Measurements from ENCODE around the gene ZNF420.
"Not testable (repeated sequence)": the region's sequence is repeated elsewhere in the genome, so short reads cannot be mapped to it uniquely, and the experiment has no call there.

Gene ZNF420

DNA sequence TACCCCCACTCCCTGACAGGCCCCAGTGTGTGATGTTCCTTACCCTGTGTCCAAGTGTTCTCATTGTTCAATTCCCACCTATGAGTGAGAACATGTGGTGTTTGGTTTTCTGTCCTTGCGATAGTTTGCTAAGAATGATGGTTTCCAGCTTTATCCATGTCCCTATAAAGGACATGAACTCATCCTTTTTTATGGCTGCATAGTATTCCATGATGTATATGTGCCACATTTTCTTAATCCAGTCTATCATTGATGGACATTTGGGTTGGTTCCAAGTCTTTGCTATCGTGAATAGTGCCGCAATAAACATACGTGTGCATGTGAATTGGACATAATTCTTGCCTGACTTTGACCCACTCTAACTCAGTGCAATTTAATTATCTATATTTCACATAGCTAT is 1.7 kb upstream of the ZNF420 start:
- not testable (repeated sequence) for H2BK120ac ChIP-seq (ENCODE audit: insufficient read depth, low read length, poor library complexity); H3K14ac ChIP-seq (ENCODE audit: low read length); H3K4me2 ChIP-seq (ENCODE audit: low read length); H4K12ac ChIP-seq (ENCODE audit: low read depth, low read length); H3K4me1 ChIP-seq (ENCODE audit: control insufficient read depth in 1 of 2, insufficient read depth in 2 of 2, low read length in 2 of 2); H4K91ac ChIP-seq (ENCODE audit: low read depth, low read length); H3K9ac ChIP-seq (ENCODE audit: low read length); H3K27me3 ChIP-seq (ENCODE audit: insufficient read depth, low read length); H4K8ac ChIP-seq (ENCODE audit: low read depth, low read length); H3K18ac ChIP-seq (ENCODE audit: low read length); H2BK5ac ChIP-seq (ENCODE audit: low read depth, low read length, poor library complexity); H3K79me2 ChIP-seq (ENCODE audit: control insufficient read depth, insufficient read depth, low read length, poor library complexity); H2AK5ac ChIP-seq (ENCODE audit: low read length); H3K79me1 ChIP-seq (ENCODE audit: low read length); H3K27ac ChIP-seq (ENCODE audit: low read depth, low read length); H2AFZ ChIP-seq (ENCODE audit: insufficient read depth, low read length, poor library complexity); DNase-seq; H3K9me3 ChIP-seq (ENCODE audit: insufficient read depth, low read depth, low read length); H3K36me3 ChIP-seq (ENCODE audit: control insufficient read depth in 1 of 2, insufficient read depth in 2 of 2, low read length in 2 of 2); H3K4me3 ChIP-seq (ENCODE audit: low read depth, low read length); H3K4ac ChIP-seq (ENCODE audit: low read depth, low read length); H2BK12ac ChIP-seq (ENCODE audit: low read length); H3K23ac ChIP-seq (ENCODE audit: low read length)
- WGBS (ENCODE audit: extremely low coverage, insufficient coverage, insufficient read length) = no CpG with 5 or more reads among the region's 4 CpGs

DNA sequence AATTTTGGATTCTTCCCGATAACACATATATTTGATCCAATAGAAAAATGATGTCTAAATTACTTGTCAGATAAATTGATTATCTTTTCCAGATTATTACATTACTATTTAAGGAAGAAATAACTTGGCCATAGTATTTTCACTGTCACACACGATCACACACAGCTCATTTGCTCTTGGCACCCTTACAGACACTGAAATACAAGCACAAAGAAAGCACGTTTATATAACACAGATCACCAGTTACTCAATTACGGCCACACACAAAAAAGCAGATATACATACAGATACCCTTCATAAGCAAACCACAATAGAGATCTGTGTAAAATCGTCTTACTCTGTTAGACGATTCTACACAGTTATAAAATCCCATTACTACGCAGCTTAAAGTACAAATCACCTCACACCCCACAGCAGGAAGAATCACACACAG is 716 bp upstream of the ZNF420 start:
- peak overlapping the region; percentile 58 for H3K18ac ChIP-seq (ENCODE audit: low read length)
- H3K9me3 ChIP-seq (ENCODE audit: insufficient read depth, low read depth, low read length) = no peaks in the 10 kb centered on the region
- peak overlapping the region; percentile 98 for H2AFZ ChIP-seq (ENCODE audit: insufficient read depth, low read length, poor library complexity)
- H3K4me3 ChIP-seq (ENCODE audit: low read depth, low read length) = peak overlapping the region; percentile 79
- peak overlapping the region; percentile 8 for H4K91ac ChIP-seq (ENCODE audit: low read depth, low read length)
- no peak for DNase-seq
- H3K36me3 ChIP-seq (ENCODE audit: control insufficient read depth in 1 of 2, insufficient read depth in 2 of 2, low read length in 2 of 2) = no peaks in the 10 kb centered on the region
- peaks cover 3% of the 10 kb centered on the region for H3K79me1 ChIP-seq (ENCODE audit: low read length)
- peak overlapping the region; percentile 43 for H2BK120ac ChIP-seq (ENCODE audit: insufficient read depth, low read length, poor library complexity)
- no CpG with 5 or more reads among the region's 7 CpGs for WGBS (ENCODE audit: extremely low coverage, insufficient coverage, insufficient read length)
- no peak overlapping the region for H3K27ac ChIP-seq (ENCODE audit: low read depth, low read length)
- peak overlapping the region; percentile 31 for H2BK5ac ChIP-seq (ENCODE audit: low read depth, low read length, poor library complexity)
- peak overlapping the region; percentile 88 for H4K8ac ChIP-seq (ENCODE audit: low read depth, low read length)
- peaks cover 4% of the 10 kb centered on the region for H3K79me2 ChIP-seq (ENCODE audit: control insufficient read depth, insufficient read depth, low read length, poor library complexity)
- H2AK5ac ChIP-seq (ENCODE audit: low read length) = no peak overlapping the region
- no peak overlapping the region for H2BK12ac ChIP-seq (ENCODE audit: low read length)
- no peak overlapping the region for H3K23ac ChIP-seq (ENCODE audit: low read length)
- H3K4ac ChIP-seq (ENCODE audit: low read depth, low read length) = peak overlapping the region; percentile 70
- H3K14ac ChIP-seq (ENCODE audit: low read length) = peak overlapping the region; percentile 80
- no peaks in the 10 kb centered on the region for H3K27me3 ChIP-seq (ENCODE audit: insufficient read depth, low read length)
- H3K4me1 ChIP-seq (ENCODE audit: control insufficient read depth in 1 of 2, insufficient read depth in 2 of 2, low read length in 2 of 2) = peaks cover 0 to 5% of the 10 kb centered on the region in 2 experiments
- H3K4me2 ChIP-seq (ENCODE audit: low read length) = peak overlapping the region; percentile 89
- peak overlapping the region; percentile 84 for H3K9ac ChIP-seq (ENCODE audit: low read length)
- peak overlapping the region; percentile 65 for H4K12ac ChIP-seq (ENCODE audit: low read depth, low read length)

DNA sequence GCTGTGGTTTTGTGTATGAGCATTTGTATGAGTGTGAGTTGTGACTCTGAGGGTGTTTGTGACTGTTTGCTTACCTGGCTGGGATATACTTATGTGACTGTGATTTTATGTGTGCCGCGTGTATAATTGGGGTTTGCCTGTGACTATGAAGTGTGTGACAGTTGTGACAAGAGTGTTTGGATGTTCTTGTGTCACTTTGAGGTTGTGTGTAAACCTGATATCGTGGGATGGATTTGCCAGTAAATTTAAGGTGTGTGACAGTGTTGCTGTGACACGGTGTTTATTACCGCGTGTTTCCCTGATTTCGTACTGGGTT is 442 bp downstream of the ZNF420 start:
- H2AK5ac ChIP-seq (ENCODE audit: low read length) = no peak overlapping the region
- H3K79me2 ChIP-seq (ENCODE audit: control insufficient read depth, insufficient read depth, low read length, poor library complexity) = peaks cover 4% of the 10 kb centered on the region
- H3K4me1 ChIP-seq (ENCODE audit: control insufficient read depth in 1 of 2, insufficient read depth in 2 of 2, low read length in 2 of 2) = peaks cover 0 to 5% of the 10 kb centered on the region in 2 experiments

DNA sequence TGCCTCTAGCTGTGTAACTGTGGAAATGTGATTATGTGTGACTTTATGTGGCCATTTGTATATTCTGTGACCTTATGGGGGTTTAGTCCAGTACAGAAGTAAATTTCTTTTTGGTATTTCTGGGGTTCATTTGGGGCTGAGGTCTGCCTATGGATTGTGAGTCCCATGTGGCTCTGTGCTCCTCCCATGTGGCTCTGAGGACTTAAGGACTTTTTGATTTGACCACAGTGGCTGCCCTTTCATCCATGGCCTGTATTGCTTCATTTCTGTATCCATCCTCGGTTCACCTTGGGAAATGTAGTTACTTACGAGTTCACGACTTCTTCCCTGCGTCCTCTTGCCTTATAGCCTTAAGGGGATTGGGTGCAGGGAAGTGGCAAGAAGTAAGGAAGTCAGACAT is 1.0 kb downstream of the ZNF420 start:
- no peak overlapping the region for H2BK5ac ChIP-seq (ENCODE audit: low read depth, low read length, poor library complexity)
- no peaks in the 10 kb centered on the region for H3K9me3 ChIP-seq (ENCODE audit: insufficient read depth, low read depth, low read length)
- H3K9ac ChIP-seq (ENCODE audit: low read length) = no peak overlapping the region
- H2AK5ac ChIP-seq (ENCODE audit: low read length) = no peak overlapping the region
- H4K8ac ChIP-seq (ENCODE audit: low read depth, low read length) = no peak overlapping the region
- peaks cover 0 to 5% of the 10 kb centered on the region in 2 experiments for H3K4me1 ChIP-seq (ENCODE audit: control insufficient read depth in 1 of 2, insufficient read depth in 2 of 2, low read length in 2 of 2)
- peak overlapping the region; percentile 84 for H3K4me2 ChIP-seq (ENCODE audit: low read length)
- H2BK120ac ChIP-seq (ENCODE audit: insufficient read depth, low read length, poor library complexity) = no peak overlapping the region
- H3K36me3 ChIP-seq (ENCODE audit: control insufficient read depth in 1 of 2, insufficient read depth in 2 of 2, low read length in 2 of 2) = no peaks in the 10 kb centered on the region
- no peak overlapping the region for H2AFZ ChIP-seq (ENCODE audit: insufficient read depth, low read length, poor library complexity)
- DNase-seq = no peak
- no peak overlapping the region for H4K12ac ChIP-seq (ENCODE audit: low read depth, low read length)
- no peak overlapping the region for H2BK12ac ChIP-seq (ENCODE audit: low read length)
- no peak overlapping the region for H3K4ac ChIP-seq (ENCODE audit: low read depth, low read length)
- H3K4me3 ChIP-seq (ENCODE audit: low read depth, low read length) = no peak overlapping the region
- no peaks in the 10 kb centered on the region for H3K27me3 ChIP-seq (ENCODE audit: insufficient read depth, low read length)
- no CpG with 5 or more reads among the region's 4 CpGs for WGBS (ENCODE audit: extremely low coverage, insufficient coverage, insufficient read length)
- H3K79me1 ChIP-seq (ENCODE audit: low read length) = peaks cover 3% of the 10 kb centered on the region
- H4K91ac ChIP-seq (ENCODE audit: low read depth, low read length) = no peak overlapping the region
- H3K18ac ChIP-seq (ENCODE audit: low read length) = no peak overlapping the region
- H3K23ac ChIP-seq (ENCODE audit: low read length) = no peak overlapping the region
- H3K79me2 ChIP-seq (ENCODE audit: control insufficient read depth, insufficient read depth, low read length, poor library complexity) = peaks cover 4% of the 10 kb centered on the region
- no peak overlapping the region for H3K27ac ChIP-seq (ENCODE audit: low read depth, low read length)
- H3K14ac ChIP-seq (ENCODE audit: low read length) = no peak overlapping the region

More for the DNA sequence above, 442 bp downstream of the ZNF420 start:
- H3K18ac ChIP-seq (ENCODE audit: low read length) = peak overlapping the region; percentile 21
- H4K91ac ChIP-seq (ENCODE audit: low read depth, low read length) = no peak overlapping the region
- H3K23ac ChIP-seq (ENCODE audit: low read length) = no peak overlapping the region
- H3K9me3 ChIP-seq (ENCODE audit: insufficient read depth, low read depth, low read length) = no peaks in the 10 kb centered on the region
- peak overlapping the region; percentile 71 for H2AFZ ChIP-seq (ENCODE audit: insufficient read depth, low read length, poor library complexity)
- no peak overlapping the region for H2BK5ac ChIP-seq (ENCODE audit: low read depth, low read length, poor library complexity)
- no peaks in the 10 kb centered on the region for H3K27me3 ChIP-seq (ENCODE audit: insufficient read depth, low read length)
- no peak overlapping the region for H2BK120ac ChIP-seq (ENCODE audit: insufficient read depth, low read length, poor library complexity)
- H3K36me3 ChIP-seq (ENCODE audit: control insufficient read depth in 1 of 2, insufficient read depth in 2 of 2, low read length in 2 of 2) = no peaks in the 10 kb centered on the region
- DNase-seq = no peak
- no peak overlapping the region for H2BK12ac ChIP-seq (ENCODE audit: low read length)
- peaks cover 3% of the 10 kb centered on the region for H3K79me1 ChIP-seq (ENCODE audit: low read length)
- peak overlapping the region; percentile 84 for H3K9ac ChIP-seq (ENCODE audit: low read length)
- H3K14ac ChIP-seq (ENCODE audit: low read length) = peak overlapping the region; percentile 27
- H4K8ac ChIP-seq (ENCODE audit: low read depth, low read length) = peak overlapping the region; percentile 73
- no CpG with 5 or more reads among the region's 7 CpGs for WGBS (ENCODE audit: extremely low coverage, insufficient coverage, insufficient read length)
- H4K12ac ChIP-seq (ENCODE audit: low read depth, low read length) = no peak overlapping the region
- H3K4ac ChIP-seq (ENCODE audit: low read depth, low read length) = peak overlapping the region; percentile 29
- no peak overlapping the region for H3K27ac ChIP-seq (ENCODE audit: low read depth, low read length)
- H3K4me3 ChIP-seq (ENCODE audit: low read depth, low read length) = peak overlapping the region; percentile 91
- H3K4me2 ChIP-seq (ENCODE audit: low read length) = peak overlapping the region; percentile 84
